Measurements from ENCODE around the gene FOXJ1. TPM values are rescaled to one million over a fixed set of nuclear protein-coding genes. Genes with fewer than 3 reads are reported as not detected.

Gene FOXJ1
- total RNA-seq, 4 donors from 2014 or later = 1.1 to 6.5 (median 5.7) TPM

DNA sequence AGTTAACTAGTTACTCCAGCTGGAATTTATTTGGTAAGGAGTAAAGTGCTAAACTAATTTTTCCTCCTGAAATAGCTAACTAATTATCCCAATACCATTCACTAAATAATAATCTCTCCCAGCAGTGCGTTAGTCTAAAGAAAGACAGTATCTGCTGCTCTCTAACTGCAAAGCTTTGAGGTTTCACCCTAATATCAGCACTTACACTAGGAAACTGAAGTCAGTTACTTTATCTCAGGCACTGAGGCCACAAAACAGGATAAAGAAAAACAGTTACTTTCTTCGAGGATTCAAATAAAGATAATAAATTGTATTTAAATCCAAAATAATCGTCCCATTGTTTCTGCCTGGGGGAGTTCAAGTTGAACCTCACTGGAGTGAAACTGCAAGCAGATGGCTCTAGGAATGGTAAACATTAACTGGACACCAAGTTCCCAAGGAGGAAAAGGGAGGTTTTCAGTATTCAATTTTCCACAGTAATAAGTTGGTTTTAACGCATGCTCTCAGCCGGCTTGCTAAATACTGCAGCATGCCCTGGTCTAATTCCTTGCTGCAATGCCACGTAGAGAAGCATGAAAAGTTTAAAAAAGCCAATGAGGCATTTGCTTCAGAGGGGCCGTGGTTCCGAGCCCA, 20.0 kb upstream of the FOXJ1 start:
- WGBS, 2 donors = 87 to 89% methylated on average over 8 of the region's 8 CpGs
- Histone ChIP-seq H3K36me3 (no peaks in the 10 kb centered on the region), H3K27me3 (no peaks in the 10 kb centered on the region), H3K4me1 (no peaks in the 10 kb centered on the region), H3K4me3 (replicated peaks in 1 of 3) (no peak overlapping the region), H3K27ac (no peak overlapping the region), H3K9me3 (no peaks in the 10 kb centered on the region)
- TF ChIP-seq POLR2A (IDR thresholded peaks at IDR 0.05) = no peak
- TF ChIP-seq, protein P1, sequence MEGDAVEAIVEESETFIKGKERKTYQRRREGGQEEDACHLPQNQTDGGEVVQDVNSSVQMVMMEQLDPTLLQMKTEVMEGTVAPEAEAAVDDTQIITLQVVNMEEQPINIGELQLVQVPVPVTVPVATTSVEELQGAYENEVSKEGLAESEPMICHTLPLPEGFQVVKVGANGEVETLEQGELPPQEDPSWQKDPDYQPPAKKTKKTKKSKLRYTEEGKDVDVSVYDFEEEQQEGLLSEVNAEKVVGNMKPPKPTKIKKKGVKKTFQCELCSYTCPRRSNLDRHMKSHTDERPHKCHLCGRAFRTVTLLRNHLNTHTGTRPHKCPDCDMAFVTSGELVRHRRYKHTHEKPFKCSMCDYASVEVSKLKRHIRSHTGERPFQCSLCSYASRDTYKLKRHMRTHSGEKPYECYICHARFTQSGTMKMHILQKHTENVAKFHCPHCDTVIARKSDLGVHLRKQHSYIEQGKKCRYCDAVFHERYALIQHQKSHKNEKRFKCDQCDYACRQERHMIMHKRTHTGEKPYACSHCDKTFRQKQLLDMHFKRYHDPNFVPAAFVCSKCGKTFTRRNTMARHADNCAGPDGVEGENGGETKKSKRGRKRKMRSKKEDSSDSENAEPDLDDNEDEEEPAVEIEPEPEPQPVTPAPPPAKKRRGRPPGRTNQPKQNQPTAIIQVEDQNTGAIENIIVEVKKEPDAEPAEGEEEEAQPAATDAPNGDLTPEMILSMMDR (IDR thresholded peaks at IDR 0.05) = no peak
- intact Hi-C loops (cut with DNase I) = no loop called here
- DNase-seq = no peak

DNA sequence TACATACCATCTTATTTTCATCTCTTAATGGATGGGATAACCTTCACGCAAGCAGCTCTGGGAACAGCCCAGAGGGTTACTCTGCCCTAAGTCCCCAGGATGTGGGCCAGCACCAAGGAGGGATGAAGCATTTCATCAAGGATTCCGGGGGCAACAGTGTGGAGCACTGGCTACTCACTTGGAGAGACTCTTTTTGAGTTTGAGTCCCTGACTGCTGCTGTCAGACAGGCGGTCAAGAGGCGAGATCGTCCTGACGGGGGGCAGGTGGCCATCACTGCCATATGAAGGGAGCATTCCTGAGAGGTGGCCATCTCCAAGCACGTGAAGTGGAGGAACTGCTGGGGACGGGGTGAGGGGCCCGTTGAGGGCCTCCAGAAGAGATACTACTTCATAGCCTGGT, 18.1 kb upstream of the FOXJ1 start:
- intact Hi-C loops (cut with DNase I) = no loop called here
- DNase-seq = no peak
- H3K27ac ChIP-seq = no peak overlapping the region
- H3K9me3 ChIP-seq = no peaks in the 10 kb centered on the region
- H3K4me3 ChIP-seq (replicated peaks in 1 of 3) = no peak overlapping the region
- H3K27me3 ChIP-seq = no peaks in the 10 kb centered on the region
- H3K36me3 ChIP-seq = no peaks in the 10 kb centered on the region
- H3K4me1 ChIP-seq = no peaks in the 10 kb centered on the region
- WGBS, 2 donors = 79 to 82% methylated on average over 9 of the region's 9 CpGs
- TF ChIP-seq, protein P1 (IDR thresholded peaks at IDR 0.05) = no peak
- no peak for TF ChIP-seq POLR2A (IDR thresholded peaks at IDR 0.05)

DNA sequence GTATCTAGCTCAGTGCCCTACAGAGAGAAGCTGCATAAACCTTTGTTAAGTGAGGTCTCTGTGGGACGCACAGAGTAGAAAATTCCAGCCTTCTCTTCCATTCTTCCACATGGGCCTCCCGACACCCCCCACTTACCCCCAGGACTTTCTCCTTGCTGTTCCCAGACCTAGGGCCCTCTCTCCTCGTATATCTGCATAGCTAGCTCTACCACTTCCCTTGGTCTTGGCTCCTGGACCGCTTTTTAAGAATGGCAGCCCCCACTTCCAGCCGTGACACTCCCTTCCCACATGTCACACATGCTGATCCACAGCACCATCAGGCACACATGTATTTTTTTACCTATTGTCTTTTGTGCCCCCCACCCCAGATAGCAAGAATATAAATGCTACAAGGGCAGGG, 16.7 kb upstream of the FOXJ1 start:
- Histone ChIP-seq H3K4me3 (replicated peaks in 1 of 3) (no peak overlapping the region), H3K9me3 (no peaks in the 10 kb centered on the region), H3K27ac (no peak overlapping the region), H3K4me1 (no peaks in the 10 kb centered on the region), H3K36me3 (no peaks in the 10 kb centered on the region), H3K27me3 (no peaks in the 10 kb centered on the region)
- no peak for DNase-seq
- TF ChIP-seq, protein P1 (IDR thresholded peaks at IDR 0.05) = no peak
- no peak for TF ChIP-seq POLR2A (IDR thresholded peaks at IDR 0.05)
- intact Hi-C loops (cut with DNase I) = no loop called here
- 84 to 90% methylated on average over 5 of the region's 5 CpGs for WGBS, 2 donors

DNA sequence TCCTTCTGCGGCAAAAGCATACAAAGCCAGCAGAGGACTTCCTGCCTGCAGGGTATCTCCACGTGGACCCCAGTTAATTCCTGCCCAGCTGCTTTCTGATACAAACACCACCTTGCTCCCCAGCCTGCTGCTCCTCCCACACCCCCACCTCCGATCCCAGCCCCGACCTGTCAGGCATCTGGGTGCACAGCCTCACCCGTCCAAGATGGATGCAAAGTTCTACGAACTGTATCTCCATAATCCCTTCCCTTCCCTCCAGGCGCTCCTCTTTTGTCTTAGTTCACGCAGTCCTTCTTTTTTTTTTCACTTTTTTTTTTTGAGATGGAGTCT, 15.6 kb upstream of the FOXJ1 start:
- no peak for TF ChIP-seq POLR2A (IDR thresholded peaks at IDR 0.05)
- TF ChIP-seq, protein P1 (IDR thresholded peaks at IDR 0.05) = no peak
- WGBS, 2 donors = 77 to 85% methylated on average over 8 of the region's 8 CpGs

DNA sequence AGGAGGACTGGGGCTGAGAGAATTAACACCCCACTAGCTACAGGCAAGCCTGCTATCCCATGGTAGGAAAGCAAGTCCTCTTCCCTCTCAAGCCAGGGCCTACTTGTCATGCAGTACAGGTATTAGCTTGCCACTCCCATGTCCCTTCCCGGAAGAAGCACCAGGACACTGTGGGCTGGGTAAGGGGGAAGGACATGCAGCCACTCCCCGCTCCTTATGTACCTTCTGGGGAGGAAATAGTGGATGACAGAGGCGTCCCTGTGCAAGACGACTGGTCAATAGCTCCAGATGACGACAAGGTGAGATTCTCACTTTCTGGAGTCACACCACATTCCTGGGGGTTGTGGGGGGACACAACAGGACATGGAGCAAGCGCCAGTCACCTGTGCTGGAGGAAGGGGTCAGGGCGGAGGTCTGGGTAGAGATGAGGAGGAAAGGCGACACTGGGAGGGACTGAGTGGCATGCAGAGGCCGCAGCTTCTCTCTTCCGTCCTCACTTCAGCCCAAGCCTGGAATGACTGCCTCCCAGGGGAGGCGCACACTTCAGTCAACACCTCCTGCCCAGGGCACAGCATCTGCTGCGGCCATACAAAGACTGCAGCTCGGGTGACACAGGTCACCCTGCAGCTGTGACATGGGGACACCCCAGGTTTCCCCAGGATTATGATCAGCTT, 15.1 kb upstream of the FOXJ1 start:
- TF ChIP-seq, protein P1 (IDR thresholded peaks at IDR 0.05) = no peak
- TF ChIP-seq POLR2A (IDR thresholded peaks at IDR 0.05) = no peak
- H3K9me3 ChIP-seq = no peaks in the 10 kb centered on the region
- H3K36me3 ChIP-seq = no peaks in the 10 kb centered on the region
- no peak overlapping the region for H3K27ac ChIP-seq
- no peaks in the 10 kb centered on the region for H3K27me3 ChIP-seq
- no peak overlapping the region for H3K4me3 ChIP-seq (replicated peaks in 1 of 3)
- no peak for DNase-seq
- no peaks in the 10 kb centered on the region for H3K4me1 ChIP-seq
- intact Hi-C loops (cut with DNase I) = no loop called here
- 79 to 85% methylated on average over 11 to 13 of the region's 13 CpGs for WGBS, 2 donors

More for the DNA sequence above, 15.6 kb upstream of the FOXJ1 start:
- no peak for DNase-seq
- intact Hi-C loops (cut with DNase I) = no loop called here
- Histone ChIP-seq H3K27ac (no peak overlapping the region), H3K36me3 (no peaks in the 10 kb centered on the region), H3K27me3 (no peaks in the 10 kb centered on the region), H3K4me1 (no peaks in the 10 kb centered on the region), H3K4me3 (replicated peaks in 1 of 3) (no peak overlapping the region), H3K9me3 (no peaks in the 10 kb centered on the region)

All from thyroid gland (tissue), 4 donors.